GM23248 (cell line): ENCODE measurements around the gene HPGD.

Experiments used
- EZH2 ChIP-seq: fragments of 200-600 bp; sonication (generic); IDR thresholded peaks from 2 replicates; pipeline ENCODE4 v1.6.1; 2018; ENCODE audit warnings: antibody characterized with exemption, mild to moderate bottlenecking; ENCODE audit not compliant: insufficient read depth, poor library complexity, severe bottlenecking
- EZH2phosphoT487 ChIP-seq: fragments of 200-600 bp; sonication (generic); IDR thresholded peaks from 2 replicates; pipeline ENCODE4 v1.6.1; 2018; ENCODE audit warnings: antibody characterized with exemption, moderate library complexity, mild to moderate bottlenecking, low read depth; ENCODE audit not compliant: insufficient read depth

DNA sequence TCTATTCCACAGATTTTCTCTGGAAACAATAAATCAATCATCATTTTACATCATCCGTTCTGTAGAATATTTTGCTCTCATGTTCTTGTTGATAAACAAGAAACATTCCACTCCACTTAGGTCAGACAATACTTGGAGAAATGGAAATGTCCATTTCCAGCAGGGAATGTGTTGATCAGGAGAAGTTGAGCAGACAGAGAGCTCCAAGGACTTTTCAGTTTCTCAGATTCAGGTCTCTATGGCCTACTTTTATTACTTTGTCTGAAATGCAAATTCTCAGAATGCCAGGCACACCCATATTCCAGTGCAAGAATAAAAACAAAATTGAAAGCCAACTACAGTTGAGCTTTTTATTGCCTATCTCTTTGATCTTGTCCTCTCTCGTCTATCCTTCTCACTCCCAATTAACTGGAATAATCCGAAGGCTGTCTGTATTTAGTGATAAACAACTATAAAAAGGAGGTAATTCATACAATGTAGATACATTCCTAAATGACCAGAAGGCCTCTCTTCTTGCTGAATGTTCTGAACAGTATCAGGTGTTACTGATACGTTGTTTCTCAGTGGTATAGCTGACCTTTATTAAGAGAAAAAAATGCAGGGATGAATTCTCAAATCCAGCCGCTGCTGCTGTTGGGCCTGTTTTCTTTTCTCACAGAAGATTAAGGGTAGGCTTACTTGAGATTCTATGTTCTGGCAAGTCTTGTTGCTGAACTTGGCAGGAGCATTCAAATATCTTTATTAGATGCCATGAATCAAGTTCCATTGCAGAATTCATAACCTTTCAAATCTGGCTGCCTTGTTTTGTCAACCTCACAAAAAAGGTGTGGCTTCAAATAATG lies 72.1 kb downstream of the HPGD start:
- TF ChIP-seq EZH2, result no peak
- TF ChIP-seq EZH2phosphoT487, result no peak
